Measurements from ENCODE around the gene ATOH7.
"Not testable (repeated sequence)": the region's sequence is repeated elsewhere in the genome, so short reads cannot be mapped to it uniquely, and the experiment has no call there.

ATOH7 gene

DNA sequence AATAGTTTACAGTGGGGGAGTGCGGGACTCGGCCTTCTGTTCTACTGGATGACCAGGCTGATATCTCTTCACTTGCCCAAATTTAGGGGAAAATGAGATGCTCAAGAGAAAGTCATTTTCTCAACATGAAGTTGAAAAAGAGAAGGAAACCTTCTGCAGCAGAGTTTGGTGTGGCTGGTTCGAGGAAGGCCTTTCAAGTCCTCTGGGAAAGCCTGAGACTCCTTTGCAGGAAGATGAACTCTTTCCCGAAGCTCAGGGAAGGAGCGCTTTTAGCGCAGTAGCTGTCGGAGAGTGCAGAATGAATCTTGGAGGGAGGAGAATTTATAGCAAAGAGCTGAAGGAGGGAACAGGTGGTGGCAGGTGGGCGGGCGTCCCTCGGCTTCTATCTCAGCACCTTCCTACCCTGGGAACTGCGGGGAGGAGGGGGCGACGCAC is at the start of gene ATOH7:
Gene ATOH7, minus strand, starts transcription at position 297 of the 435 bp plus-strand sequence. CDS start 436 bp downstream, outside the sequence.
- no peak for DNase-seq

GRCh38 chr10:68280758-68281157 is 48.8 kb upstream of the ATOH7 start:
- no peak for DNase-seq

- not testable (repeated sequence) for DNase-seq
Measured at GRCh38 chr10:68278906-68279753, 47.2 kb upstream of the ATOH7 start.

GRCh38 chr10:68277814-68278213 is 45.9 kb upstream of the ATOH7 start:
- DNase-seq: not testable (repeated sequence)

DNA sequence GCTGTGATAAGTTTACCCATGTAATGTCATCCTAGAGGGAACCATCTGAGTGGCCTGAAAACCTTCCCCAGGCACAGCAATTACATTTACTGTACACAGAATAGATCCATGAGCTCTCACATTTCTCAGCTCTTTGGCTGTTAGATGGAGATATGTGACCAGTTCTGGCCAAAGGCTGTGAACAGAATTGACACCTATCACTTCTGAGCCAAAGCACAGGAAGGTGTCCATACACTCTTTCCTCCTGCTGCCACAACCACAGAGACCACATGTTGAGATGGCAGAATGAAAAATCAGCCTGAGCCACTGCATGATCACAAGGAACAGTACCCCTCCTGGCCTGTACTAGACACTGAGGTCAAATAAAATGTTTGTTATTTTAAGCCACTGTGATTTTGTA is 44.3 kb upstream of the ATOH7 start:
- DNase-seq: no peak

DNA sequence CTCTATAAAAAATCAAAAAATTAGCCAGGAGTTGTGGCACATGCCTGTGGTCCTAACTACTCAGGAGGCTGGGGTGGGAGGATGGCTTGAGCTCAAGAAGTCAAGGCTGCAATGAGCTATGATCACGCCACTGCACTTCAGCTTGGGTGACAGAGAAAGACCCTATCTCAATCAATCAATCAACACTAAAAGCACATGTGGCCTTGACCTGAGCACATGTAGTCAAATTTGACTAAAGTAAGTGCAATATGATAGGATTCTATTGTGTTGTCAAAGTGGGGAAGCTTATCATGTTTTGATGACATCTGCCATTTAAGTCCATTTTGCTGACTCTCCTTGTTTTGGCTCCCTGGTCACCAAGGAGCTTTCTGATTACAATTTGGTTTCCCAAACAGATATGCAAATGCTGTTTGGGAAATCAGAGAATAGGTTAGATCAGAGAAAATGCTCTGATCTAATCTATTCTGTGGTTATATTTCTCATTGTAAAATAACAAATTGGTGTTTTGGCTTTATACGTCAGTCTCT is 43.8 kb upstream of the ATOH7 start:
- DNase-seq: no peak

- no peak for DNase-seq
Measured at GRCh38 chr10:68272833-68273232, 40.9 kb upstream of the ATOH7 start.

GRCh38 chr10:68271196-68271882 is 39.4 kb upstream of the ATOH7 start:
- no peak for DNase-seq

DNA sequence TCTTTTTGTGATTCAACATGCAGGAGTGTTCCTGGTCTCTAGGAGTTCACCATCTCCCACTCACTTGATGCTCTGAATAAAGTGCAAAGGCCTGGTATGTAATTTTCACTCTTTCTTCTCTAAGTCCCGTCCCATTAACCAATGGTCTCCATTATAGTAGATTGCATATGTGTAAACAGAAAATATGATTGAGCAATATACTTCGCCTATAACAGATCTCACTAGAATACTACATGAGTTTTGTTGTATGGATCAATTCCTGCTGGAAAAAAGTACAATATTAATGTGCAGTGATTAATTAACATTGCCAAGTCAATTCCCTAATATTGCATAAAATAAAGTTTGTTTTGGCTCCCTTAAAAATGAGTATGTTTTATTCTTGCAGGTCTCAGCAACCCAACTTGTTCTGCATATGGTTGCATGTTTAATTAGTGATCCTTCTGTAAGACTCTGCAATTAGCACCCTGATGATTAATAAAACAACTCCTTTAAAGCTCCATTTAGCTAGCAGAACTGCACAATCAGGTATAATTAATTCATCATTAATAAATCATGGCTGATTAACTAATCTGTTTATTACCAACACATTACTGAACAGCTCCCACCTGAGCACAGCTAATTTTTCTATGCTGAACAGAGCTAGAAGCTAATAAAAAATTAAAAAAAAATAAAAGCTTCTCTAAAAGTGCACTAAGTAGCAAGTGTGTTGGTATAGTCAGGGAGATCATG is 37.8 kb upstream of the ATOH7 start:
- DNase-seq: no peak

GRCh38 chr10:68261132-68261856 is 29.4 kb upstream of the ATOH7 start:
- DNase-seq: no peak

GRCh38 chr10:68253346-68253745 is 21.4 kb upstream of the ATOH7 start:
- DNase-seq: no peak

DNA sequence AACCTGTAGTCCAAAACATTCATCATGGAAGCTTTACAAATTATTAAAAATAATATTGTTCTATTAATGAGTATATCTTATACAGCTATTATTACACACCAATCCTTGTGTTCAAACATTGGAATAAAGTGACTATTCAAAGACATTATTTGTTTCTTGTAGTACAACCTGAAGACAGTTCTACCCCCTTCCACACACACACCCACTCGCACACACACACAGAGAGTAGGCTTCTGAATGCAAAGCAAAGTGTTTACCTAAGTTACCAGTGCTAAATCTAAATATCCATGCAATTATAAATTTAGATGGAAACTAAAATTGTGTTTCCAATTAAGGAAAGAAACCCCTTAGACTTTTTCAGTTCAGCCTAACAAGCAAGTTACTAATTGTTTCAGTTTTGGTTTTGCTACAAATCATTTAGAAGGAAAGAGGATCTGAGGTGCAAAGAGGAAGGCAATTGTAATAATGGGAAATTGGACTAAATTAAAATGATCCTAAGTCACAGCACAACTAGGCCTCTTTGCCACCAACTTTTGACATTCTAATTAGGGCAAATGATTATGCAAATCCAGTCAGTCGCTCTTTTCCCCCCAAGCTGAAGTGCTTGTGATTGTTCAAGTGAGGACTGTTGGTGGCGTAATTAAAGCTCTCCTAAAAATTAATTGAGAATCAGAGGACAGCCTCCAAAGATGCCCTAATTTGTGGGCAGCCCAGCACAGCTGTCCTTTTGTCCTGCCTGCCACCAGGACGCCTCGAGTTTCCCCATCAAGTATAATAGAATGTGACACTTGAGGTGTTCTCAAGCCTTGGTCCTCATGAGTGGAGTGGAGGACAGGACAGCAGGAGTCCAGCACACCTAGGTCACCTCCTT is 19.9 kb upstream of the ATOH7 start:
- DNase-seq: no peak

GRCh38 chr10:68251151-68251550 is 19.2 kb upstream of the ATOH7 start:
- DNase-seq: no peak

DNA sequence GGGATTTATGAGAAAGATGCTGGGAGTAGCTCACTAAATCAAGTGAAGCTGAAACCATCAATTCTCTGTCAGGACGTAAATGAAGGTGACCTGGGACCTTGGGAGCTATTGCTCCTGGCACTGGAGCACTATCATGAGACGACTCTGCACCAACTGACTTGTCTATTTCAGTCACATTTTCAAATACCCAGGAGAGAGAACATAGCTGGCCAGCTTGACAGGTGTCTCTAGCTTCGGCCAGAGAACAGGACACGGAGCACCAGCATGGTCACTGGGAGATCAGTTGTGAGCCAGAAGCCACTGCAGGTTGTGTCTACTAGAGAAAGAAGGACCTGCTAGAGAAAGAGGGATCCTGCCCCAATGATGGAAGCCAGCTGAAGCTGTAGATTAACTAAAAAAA is 17.4 kb upstream of the ATOH7 start:
- no peak for DNase-seq

GRCh38 chr10:68247931-68248330 is 16.0 kb upstream of the ATOH7 start:
- DNase-seq: no peak

DNA sequence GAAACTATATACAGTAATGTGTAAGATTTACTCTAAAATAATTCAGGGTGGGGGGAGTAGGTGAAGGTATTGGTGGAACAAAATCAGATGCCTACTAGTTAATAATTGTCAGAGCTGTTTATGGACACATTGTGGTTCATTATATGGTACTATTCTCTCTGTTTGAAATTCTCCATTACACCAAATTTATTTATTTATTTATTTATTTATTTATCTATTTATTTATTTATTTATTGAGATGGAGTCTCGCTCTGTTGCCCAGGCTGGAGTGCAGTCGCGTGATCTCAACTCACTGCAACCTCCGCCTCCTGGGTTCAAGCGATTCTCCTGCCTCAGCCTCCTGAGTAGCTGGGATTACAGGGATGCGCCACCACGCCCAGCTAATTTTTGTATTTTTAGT is 14.5 kb upstream of the ATOH7 start:
- not testable (repeated sequence) for DNase-seq

GRCh38 chr10:68242051-68242450 is 10.1 kb upstream of the ATOH7 start:
- no peak for DNase-seq

DNA sequence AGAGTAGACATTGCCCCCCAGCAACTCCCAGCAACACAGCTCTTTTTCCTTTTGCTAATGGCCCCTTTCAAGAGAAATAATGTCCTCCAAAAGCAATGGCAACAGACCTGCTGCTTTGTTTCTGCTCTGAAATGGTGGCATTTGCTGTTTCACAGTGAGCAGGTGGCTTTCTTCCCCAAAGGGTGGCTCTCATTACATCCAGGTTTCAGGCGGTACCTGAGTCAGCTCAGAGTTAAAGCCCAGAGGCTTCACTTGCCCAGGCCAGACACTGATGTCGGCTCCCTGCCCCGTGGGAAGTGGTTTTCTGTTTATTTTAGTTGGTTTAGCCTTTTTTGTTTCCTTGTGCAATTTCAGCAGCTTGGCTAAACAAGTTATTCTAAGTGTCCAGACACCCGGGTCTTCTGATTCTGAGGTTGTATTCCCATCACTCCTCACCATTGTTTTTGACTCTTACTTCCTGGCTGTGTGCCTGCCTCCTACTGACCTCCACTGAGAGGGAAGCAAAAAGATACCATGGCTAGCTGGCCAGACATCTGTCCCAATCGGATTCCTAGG is 7.8 kb upstream of the ATOH7 start:
- no peak for DNase-seq

- no peak for DNase-seq
Measured at GRCh38 chr10:68239069-68239468, 7.2 kb upstream of the ATOH7 start.

DNA sequence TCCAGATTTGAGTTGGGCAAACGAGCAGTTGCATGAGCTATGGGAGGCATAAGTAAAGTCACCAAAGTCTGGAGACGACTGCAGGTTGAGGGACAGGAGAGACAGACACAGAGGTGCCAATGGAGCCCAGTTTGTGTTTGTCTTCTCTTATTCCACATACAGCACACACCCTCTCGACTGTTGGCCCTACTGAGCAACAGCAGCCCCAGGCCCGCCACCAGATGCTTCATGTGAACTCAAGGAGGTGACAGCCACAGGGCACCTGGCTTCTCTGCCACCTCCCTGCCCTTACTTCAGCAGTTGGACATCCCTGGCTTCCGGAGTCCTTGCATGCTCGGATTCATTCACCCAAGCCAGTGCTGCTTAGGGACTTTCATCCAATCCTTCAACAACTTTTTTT is 6.5 kb upstream of the ATOH7 start:
- DNase-seq: no peak

- DNase-seq: no peak
Measured at GRCh38 chr10:68237173-68237572, 5.3 kb upstream of the ATOH7 start.
